Activated T-helper 1 cell treated with anti-CD3 and anti-CD28 coated beads, Interleukin-12 subunit alpha, Interleukin-12 subunit beta, Interleukin-2, Interleukin-4 antibody, amounts not matched to agents 30 ng/mL and 10 ng/mL and 1 ng/mL, durations not matched to agents 14 hours and 24 hours and 36 hours (primary cell): ENCODE measurements around the gene SDC4. TPM values are rescaled to one million over a fixed set of nuclear protein-coding genes. Genes with fewer than 3 reads are reported as not detected.

ENCODE experiments used
- DNase-seq: peaks from one replicate; pipeline ENCODE4 v3.0.0; 2021; ENCODE audit warnings: low spot score
- H3K27ac Mint-ChIP-seq: one replicate; pipeline ENCODE4 v1.8.0; 2021; ENCODE audit warnings: mild to moderate bottlenecking, mixed read lengths
- H3K27me3 Mint-ChIP-seq: one replicate; pipeline ENCODE4 v1.8.0; 2022; ENCODE audit warnings: mild to moderate bottlenecking, moderate library complexity, mixed read lengths; ENCODE audit not compliant: insufficient read depth
- H3K36me3 Mint-ChIP-seq: one replicate; pipeline ENCODE4 v1.8.0; 2021; ENCODE audit warnings: low read depth, mixed read lengths
- H3K4me1 Mint-ChIP-seq: one replicate; pipeline ENCODE4 v1.8.0; 2021; ENCODE audit warnings: low read depth, mixed read lengths
- H3K4me3 Mint-ChIP-seq: one replicate; pipeline ENCODE4 v1.8.0; 2021; ENCODE audit warnings: mild to moderate bottlenecking, moderate library complexity, mixed read lengths
- H3K9me3 Mint-ChIP-seq: one replicate; pipeline ENCODE4 v1.8.0; 2021; ENCODE audit warnings: mixed read lengths
- intact Hi-C: fragments of 100-400 bp; cut with micrococcal nuclease; formaldehyde crosslinking; loops from one replicate; pipeline ENCODE4 v1.15.1; 2024
- total RNA-seq: library from RNA; stranded (reverse); gene quantifications from 2 replicates; pipeline ENCODE4 v1.2.3, GENCODE V29; 2022

Gene SDC4
- 220 and 222 TPM in 2 replicates for total RNA-seq

- intact Hi-C loops, result loop anchor here (1.0 kb wide), 2 partner anchors 9 to 15 kb away; partner anchors contain the start of gene SYS1
- Mint-ChIP-seq H3K27ac (peak within 1 kb of the TSS; percentile 80), H3K27me3 (no peaks in the 10 kb centered on the region), H3K9me3 (no peaks in the 10 kb centered on the region), H3K4me3 (peak within 1 kb of the TSS; percentile 98), H3K4me1 (peaks cover 57% of the 10 kb centered on the region), H3K36me3 (peaks cover 32% of the 10 kb centered on the region)
- peak; percentile 71 for DNase-seq
Observed at GRCh38 chr20:45347936-45348778, at the start of gene SDC4. TSS of gene SDC4 (minus strand) at chr20:45348424. CDS start at chr20:45348384, 40 bp downstream.

GRCh38 chr20:45395114-45395415 is 46.8 kb upstream of the SDC4 start:
- Mint-ChIP-seq H3K4me3 (no peak overlapping the region), H3K27me3 (no peaks in the 10 kb centered on the region), H3K4me1 (no peaks in the 10 kb centered on the region), H3K27ac (no peak overlapping the region), H3K36me3 (peaks cover 4% of the 10 kb centered on the region), H3K9me3 (peaks cover 13% of the 10 kb centered on the region)
- no peak for DNase-seq
- intact Hi-C loops, result no loop called here

- no peaks in the 10 kb centered on the region for H3K36me3 Mint-ChIP-seq
- peaks cover 7% of the 10 kb centered on the region for H3K9me3 Mint-ChIP-seq
- no peaks in the 10 kb centered on the region for H3K4me1 Mint-ChIP-seq
- no peak overlapping the region for H3K27ac Mint-ChIP-seq
- intact Hi-C loops, result no loop called here
- DNase-seq, result no peak
- H3K27me3 Mint-ChIP-seq, result no peaks in the 10 kb centered on the region
- H3K4me3 Mint-ChIP-seq, result no peak overlapping the region
Observed at GRCh38 chr20:45394221-45395113, 46.2 kb upstream of the SDC4 start.

GRCh38 chr20:45392733-45393132 is 44.5 kb upstream of the SDC4 start:
- no peak overlapping the region for H3K4me3 Mint-ChIP-seq
- H3K36me3 Mint-ChIP-seq, result no peaks in the 10 kb centered on the region
- peaks cover 6% of the 10 kb centered on the region for H3K9me3 Mint-ChIP-seq
- DNase-seq, result no peak
- no peaks in the 10 kb centered on the region for H3K27me3 Mint-ChIP-seq
- H3K27ac Mint-ChIP-seq, result no peak overlapping the region
- intact Hi-C loops, result no loop called here
- H3K4me1 Mint-ChIP-seq, result peaks cover 1% of the 10 kb centered on the region

- no peak overlapping the region for H3K4me3 Mint-ChIP-seq
- H3K4me1 Mint-ChIP-seq, result peaks cover 12% of the 10 kb centered on the region
- intact Hi-C loops, result no loop called here
- H3K27ac Mint-ChIP-seq, result no peak overlapping the region
- H3K36me3 Mint-ChIP-seq, result no peaks in the 10 kb centered on the region
- no peaks in the 10 kb centered on the region for H3K27me3 Mint-ChIP-seq
- no peak for DNase-seq
- peaks cover 11% of the 10 kb centered on the region for H3K9me3 Mint-ChIP-seq
Observed at GRCh38 chr20:45391559-45391958, 43.3 kb upstream of the SDC4 start.

GRCh38 chr20:45390931-45391330 is 42.7 kb upstream of the SDC4 start:
- Mint-ChIP-seq H3K36me3 (no peaks in the 10 kb centered on the region), H3K4me1 (peaks cover 12% of the 10 kb centered on the region), H3K27me3 (no peaks in the 10 kb centered on the region), H3K4me3 (no peak overlapping the region), H3K27ac (no peak overlapping the region), H3K9me3 (peaks cover 11% of the 10 kb centered on the region)
- intact Hi-C loops, result no loop called here
- no peak for DNase-seq

- Mint-ChIP-seq H3K27ac (no peak overlapping the region), H3K4me3 (no peak overlapping the region), H3K36me3 (peaks cover 1% of the 10 kb centered on the region), H3K4me1 (peaks cover 12% of the 10 kb centered on the region), H3K27me3 (no peaks in the 10 kb centered on the region), H3K9me3 (peaks cover 11% of the 10 kb centered on the region)
- intact Hi-C loops, result loop anchor here (1.0 kb wide), 1 partner anchor 8 kb away; no protein-coding TSS in a partner anchor
- no peak for DNase-seq
Observed at GRCh38 chr20:45387274-45387673, 39.0 kb upstream of the SDC4 start.

GRCh38 chr20:45378191-45378590 is 30.0 kb upstream of the SDC4 start, which contains the start of gene TP53TG5:
TSS of gene TP53TG5 (minus strand) at chr20:45378325. CDS start at chr20:45378236, 89 bp downstream.
- Mint-ChIP-seq H3K4me3 (no peak within 1 kb of the TSS), H3K27ac (peak within 1 kb of the TSS; percentile 55), H3K4me1 (peaks cover 13% of the 10 kb centered on the region), H3K9me3 (no peaks in the 10 kb centered on the region), H3K36me3 (peaks cover 3% of the 10 kb centered on the region), H3K27me3 (no peaks in the 10 kb centered on the region)
- DNase-seq, result no peak
- intact Hi-C loops, result no loop called here

GRCh38 chr20:45377269-45377668 is 29.0 kb upstream of the SDC4 start:
- no peak for DNase-seq
- H3K4me3 Mint-ChIP-seq, result no peak overlapping the region

GRCh38 chr20:45374966-45375365 is 26.7 kb upstream of the SDC4 start:
- Mint-ChIP-seq H3K4me1 (peaks cover 18% of the 10 kb centered on the region), H3K9me3 (no peaks in the 10 kb centered on the region), H3K27me3 (no peaks in the 10 kb centered on the region), H3K36me3 (peaks cover 5% of the 10 kb centered on the region), H3K27ac (no peak overlapping the region), H3K4me3 (no peak overlapping the region)
- no peak for DNase-seq
- intact Hi-C loops, result loop anchor here (1.0 to 2.0 kb wide), 5 partner anchors 32 to 396 kb away; partner anchors contain the start of gene PIGT

More at GRCh38 chr20:45377269-45377668, 29.0 kb upstream of the SDC4 start:
- intact Hi-C loops, result no loop called here
- Mint-ChIP-seq H3K4me1 (peaks cover 16% of the 10 kb centered on the region), H3K36me3 (peaks cover 3% of the 10 kb centered on the region), H3K27ac (no peak overlapping the region), H3K9me3 (no peaks in the 10 kb centered on the region), H3K27me3 (no peaks in the 10 kb centered on the region)

GRCh38 chr20:45374101-45374467 is 25.9 kb upstream of the SDC4 start:
- Mint-ChIP-seq H3K36me3 (peaks cover 8% of the 10 kb centered on the region), H3K27me3 (no peaks in the 10 kb centered on the region), H3K9me3 (no peaks in the 10 kb centered on the region), H3K27ac (peak overlapping the region; percentile 84), H3K4me3 (peak overlapping the region; percentile 78), H3K4me1 (peaks cover 18% of the 10 kb centered on the region)
- no peak for DNase-seq
- intact Hi-C loops, result loop anchor here (1.0 to 2.0 kb wide), 5 partner anchors 33 to 397 kb away; partner anchors contain the start of gene PIGT

GRCh38 chr20:45373353-45374100 is 25.3 kb upstream of the SDC4 start:
- peaks cover 22% of the 10 kb centered on the region for H3K4me1 Mint-ChIP-seq
- H3K9me3 Mint-ChIP-seq, result no peaks in the 10 kb centered on the region
- intact Hi-C loops, result loop anchor here (1.0 to 2.0 kb wide), 6 partner anchors 10 to 398 kb away; partner anchors contain the start of genes PIGT and SYS1
- H3K27me3 Mint-ChIP-seq, result no peaks in the 10 kb centered on the region
- H3K4me3 Mint-ChIP-seq, result peak overlapping the region; percentile 78
- peaks cover 9% of the 10 kb centered on the region for H3K36me3 Mint-ChIP-seq
- peak overlapping the region; percentile 84 for H3K27ac Mint-ChIP-seq
- peak; percentile 79 for DNase-seq
